ENCODE results near the gene NAA16. TPM values are rescaled to one million over a fixed set of nuclear protein-coding genes. Genes with fewer than 3 reads are reported as not detected.

NAA16 gene
- total and polyA plus RNA-seq, 5 experiments from 2014 or later, result 22.6 to 95.5 (median 43.3) TPM

GRCh38 chr13:41398494-41399170 is 87.6 kb downstream of the NAA16 start:
- Mint-ChIP-seq H3K4me1 (peaks cover 0 to 3% (median 0%) of the 10 kb centered on the region in 4 donors), H3K27me3 (peaks cover 0 to 1% (median 0%) of the 10 kb centered on the region in 5 donors), H3K27ac (no peak overlapping the region), H3K4me3 (peak overlapping the region in 2 of 10 donors; percentile 41 to 54), H3K36me3 (no peaks in the 10 kb centered on the region), H3K9me3 (no peaks in the 10 kb centered on the region)
- DNase-seq (peak in 1 of 10 donors; percentile 41), ATAC-seq (peak; percentile 35 to 69)
- POLR2A ChIA-PET, result interaction anchor here (1.1 kb wide), 2 partner anchors 17 to 66 kb away, joined by 3 read pairs; no protein-coding TSS in a partner anchor

GRCh38 chr13:41401366-41401765 is 90.3 kb downstream of the NAA16 start:
- H3K4me3 Mint-ChIP-seq, result no peak overlapping the region

GRCh38 chr13:41402691-41403511 is 91.8 kb downstream of the NAA16 start:
- ATAC-seq (peak in 1 of 2 donors; percentile 33), DNase-seq (no peak)
- Mint-ChIP-seq H3K9me3 (no peaks in the 10 kb centered on the region), H3K4me1 (no peaks in the 10 kb centered on the region), H3K36me3 (no peaks in the 10 kb centered on the region), H3K4me3 (no peak overlapping the region), H3K27me3 (no peaks in the 10 kb centered on the region), H3K27ac (no peak overlapping the region)
- POLR2A ChIA-PET, result interaction anchor here (1.4 kb wide), 1 partner anchor 12 kb away, joined by 3 read pairs; no protein-coding TSS in a partner anchor

More at GRCh38 chr13:41401366-41401765, 90.3 kb downstream of the NAA16 start:
- Mint-ChIP-seq H3K9me3 (no peaks in the 10 kb centered on the region), H3K36me3 (no peaks in the 10 kb centered on the region), H3K4me1 (no peaks in the 10 kb centered on the region), H3K27me3 (no peaks in the 10 kb centered on the region), H3K27ac (no peak overlapping the region)
- ATAC-seq (no peak), DNase-seq (no peak)
- POLR2A ChIA-PET, result no interaction called here

- H3K36me3 Mint-ChIP-seq, result no peaks in the 10 kb centered on the region
- H3K9me3 Mint-ChIP-seq, result no peaks in the 10 kb centered on the region
- no peaks in the 10 kb centered on the region for H3K4me1 Mint-ChIP-seq
- no peaks in the 10 kb centered on the region for H3K27me3 Mint-ChIP-seq
- POLR2A ChIA-PET, result no interaction called here
- no peak for ATAC-seq
- no peak for DNase-seq
- no peak overlapping the region for H3K4me3 Mint-ChIP-seq
- no peak overlapping the region for H3K27ac Mint-ChIP-seq
These were observed 92.9 kb downstream of the NAA16 start for GRCh38 chr13:41403983-41404382.

GRCh38 chr13:41405367-41405766 is 94.3 kb downstream of the NAA16 start:
- ATAC-seq (no peak), DNase-seq (no peak)
- Mint-ChIP-seq H3K9me3 (no peaks in the 10 kb centered on the region), H3K27ac (no peak overlapping the region), H3K36me3 (no peaks in the 10 kb centered on the region), H3K4me1 (peaks cover 0 to 2% (median 0%) of the 10 kb centered on the region in 4 donors), H3K4me3 (no peak overlapping the region), H3K27me3 (no peaks in the 10 kb centered on the region)
- POLR2A ChIA-PET, result interaction anchor here (1.2 kb wide), 1 partner anchor 52 kb away, joined by 3 read pairs; the partner anchor contains the start of gene RGCC

GRCh38 chr13:41407380-41407779 is 96.3 kb downstream of the NAA16 start:
- no peak for DNase-seq
- peaks cover 0 to 2% (median 0%) of the 10 kb centered on the region in 4 donors for H3K4me1 Mint-ChIP-seq
- no peaks in the 10 kb centered on the region for H3K9me3 Mint-ChIP-seq
- H3K27ac Mint-ChIP-seq, result no peak overlapping the region
- POLR2A ChIA-PET, result no interaction called here
- no peaks in the 10 kb centered on the region for H3K27me3 Mint-ChIP-seq
- no peak for ATAC-seq
- H3K36me3 Mint-ChIP-seq, result no peaks in the 10 kb centered on the region
- no peak overlapping the region for H3K4me3 Mint-ChIP-seq

GRCh38 chr13:41408121-41408520 is 97.1 kb downstream of the NAA16 start:
- no peaks in the 10 kb centered on the region for H3K36me3 Mint-ChIP-seq

GRCh38 chr13:41408746-41409145 is 97.7 kb downstream of the NAA16 start:
- H3K9me3 Mint-ChIP-seq, result no peaks in the 10 kb centered on the region
- H3K36me3 Mint-ChIP-seq, result no peaks in the 10 kb centered on the region
- ATAC-seq (no peak), DNase-seq (no peak)
- no peak overlapping the region for H3K4me3 Mint-ChIP-seq
- POLR2A ChIA-PET, result interaction anchor here (0.5 kb wide), 1 partner anchor 248 kb away, joined by 3 read pairs; no protein-coding TSS in a partner anchor
- H3K27ac Mint-ChIP-seq, result no peak overlapping the region
- peaks cover 0 to 2% (median 0%) of the 10 kb centered on the region in 4 donors for H3K4me1 Mint-ChIP-seq
- H3K27me3 Mint-ChIP-seq, result no peaks in the 10 kb centered on the region

More at GRCh38 chr13:41408121-41408520, 97.1 kb downstream of the NAA16 start:
- peak overlapping the region in 1 of 10 donors; percentile 5 for H3K27ac Mint-ChIP-seq
- peaks cover 0 to 2% (median 0%) of the 10 kb centered on the region in 4 donors for H3K4me1 Mint-ChIP-seq
- H3K4me3 Mint-ChIP-seq, result no peak overlapping the region
- ATAC-seq, result no peak
- no peaks in the 10 kb centered on the region for H3K9me3 Mint-ChIP-seq
- POLR2A ChIA-PET, result no interaction called here
- H3K27me3 Mint-ChIP-seq, result no peaks in the 10 kb centered on the region
- DNase-seq, result no peak

- H3K27me3 Mint-ChIP-seq, result no peaks in the 10 kb centered on the region
- H3K9me3 Mint-ChIP-seq, result no peaks in the 10 kb centered on the region
- H3K4me1 Mint-ChIP-seq, result peaks cover 0 to 2% (median 0%) of the 10 kb centered on the region in 4 donors
- ATAC-seq (no peak), DNase-seq (no peak)
- no peak overlapping the region for H3K4me3 Mint-ChIP-seq
- H3K27ac Mint-ChIP-seq, result no peak overlapping the region
- POLR2A ChIA-PET, result no interaction called here
- H3K36me3 Mint-ChIP-seq, result no peaks in the 10 kb centered on the region
These were observed 98.5 kb downstream of the NAA16 start for GRCh38 chr13:41409611-41410010.

GRCh38 chr13:41411060-41411459 is 100.0 kb downstream of the NAA16 start:
- peaks cover 0 to 2% (median 0%) of the 10 kb centered on the region in 4 donors for H3K4me1 Mint-ChIP-seq
- ATAC-seq (no peak), DNase-seq (no peak)
- peaks cover 0 to 1% (median 0%) of the 10 kb centered on the region in 3 donors for H3K36me3 Mint-ChIP-seq
- H3K27ac Mint-ChIP-seq, result no peak overlapping the region
- POLR2A ChIA-PET, result no interaction called here
- H3K27me3 Mint-ChIP-seq, result no peaks in the 10 kb centered on the region
- H3K9me3 Mint-ChIP-seq, result peaks cover 0 to 2% (median 0%) of the 10 kb centered on the region in 9 donors
- no peak overlapping the region for H3K4me3 Mint-ChIP-seq

GRCh38 chr13:41411522-41411921 is 100.5 kb downstream of the NAA16 start:
- POLR2A ChIA-PET, result interaction anchor here (0.6 kb wide), 1 partner anchor 244 kb away, joined by 3 read pairs; no protein-coding TSS in a partner anchor
- ATAC-seq, result peak; percentile 45 to 70

GRCh38 chr13:41413872-41414271 is 102.8 kb downstream of the NAA16 start:
- peaks cover 0 to 6% (median 0%) of the 10 kb centered on the region in 9 donors for H3K9me3 Mint-ChIP-seq
- H3K27ac Mint-ChIP-seq, result no peak overlapping the region
- H3K27me3 Mint-ChIP-seq, result no peaks in the 10 kb centered on the region
- DNase-seq, result no peak
- POLR2A ChIA-PET, result no interaction called here
- H3K4me1 Mint-ChIP-seq, result peaks cover 0 to 2% (median 0%) of the 10 kb centered on the region in 4 donors
- H3K36me3 Mint-ChIP-seq, result peaks cover 0 to 3% (median 0%) of the 10 kb centered on the region in 3 donors
- ATAC-seq, result no peak
- H3K4me3 Mint-ChIP-seq, result no peak overlapping the region

More at GRCh38 chr13:41411522-41411921, 100.5 kb downstream of the NAA16 start:
- Mint-ChIP-seq H3K9me3 (peaks cover 0 to 2% (median 0%) of the 10 kb centered on the region in 9 donors), H3K4me1 (peaks cover 0 to 2% (median 0%) of the 10 kb centered on the region in 4 donors), H3K27me3 (no peaks in the 10 kb centered on the region), H3K36me3 (peaks cover 0 to 1% (median 0%) of the 10 kb centered on the region in 3 donors), H3K27ac (peak overlapping the region in 2 of 10 donors; percentile 21 to 38), H3K4me3 (no peak overlapping the region)
- peak in 5 of 10 donors; percentile 10 to 35 (median 17) for DNase-seq

- Mint-ChIP-seq H3K4me3 (no peak overlapping the region), H3K27ac (no peak overlapping the region), H3K4me1 (no peaks in the 10 kb centered on the region), H3K9me3 (peaks cover 0 to 6% (median 0%) of the 10 kb centered on the region in 9 donors), H3K27me3 (no peaks in the 10 kb centered on the region), H3K36me3 (peaks cover 0 to 3% (median 0%) of the 10 kb centered on the region in 3 donors)
- POLR2A ChIA-PET, result no interaction called here
- DNase-seq (no peak), ATAC-seq (no peak)
These were observed 105.2 kb downstream of the NAA16 start for GRCh38 chr13:41416276-41416675.

All from naive thymus-derived CD8-positive, alpha-beta T cell (primary cell).